DOHH2 (cell line): ENCODE measurements around the gene FGF1.

ENCODE experiments used
- H3F3A ChIP-seq: fragments of 200-600 bp; sonication (generic), shearing (Covaris generic); 2 replicates; pipeline ENCODE4 v1.6.0; 2016; ENCODE audit warnings: antibody characterized with exemption, mild to moderate bottlenecking; ENCODE audit not compliant: control insufficient read depth, insufficient read depth
- H3K27ac ChIP-seq: fragments of 200-600 bp; sonication (generic); 2 replicates; pipeline ENCODE4 v1.5.1; 2014; ENCODE audit warnings: low read depth, mild to moderate bottlenecking, low read length, moderate library complexity
- H3K27me3 ChIP-seq: fragments of 200-600 bp; sonication (generic); 2 replicates; pipeline ENCODE4 v1.6.1; 2014; ENCODE audit warnings: mild to moderate bottlenecking, low read length, mixed read lengths; ENCODE audit not compliant: control insufficient read depth
- H3K36me3 ChIP-seq: fragments of 200-600 bp; sonication (generic); 2 replicates; pipeline ENCODE4 v1.6.1; 2014; ENCODE audit warnings: mild to moderate bottlenecking, low read length, moderate library complexity, mixed read lengths; ENCODE audit not compliant: control insufficient read depth
- H3K4me1 ChIP-seq: fragments of 200-600 bp; sonication (generic); 2 replicates; pipeline ENCODE4 v1.6.1; 2014; ENCODE audit warnings: mild to moderate bottlenecking, low read length, mixed read lengths; ENCODE audit not compliant: control insufficient read depth
- H3K4me2 ChIP-seq: fragments of 200-600 bp; sonication (generic); 2 replicates; pipeline ENCODE4 v1.6.0; 2014; ENCODE audit warnings: mild to moderate bottlenecking, low read length, moderate library complexity
- H3K4me3 ChIP-seq: fragments of 200-600 bp; sonication (generic); 2 replicates; pipeline ENCODE4 v1.5.1; 2014; ENCODE audit warnings: mild to moderate bottlenecking, low read length, mixed read lengths
- H3K79me2 ChIP-seq: fragments of 200-600 bp; sonication (generic); 2 replicates; pipeline ENCODE4 v1.6.1; 2014; ENCODE audit warnings: mild to moderate bottlenecking, low read length, mixed read lengths; ENCODE audit not compliant: control insufficient read depth
- H3K9me2 ChIP-seq: fragments of 200-600 bp; sonication (generic); replicated peaks from 2 replicates; pipeline ENCODE4 v1.6.1; 2014; ENCODE audit warnings: mild to moderate bottlenecking, low read length, mixed read lengths; ENCODE audit not compliant: control insufficient read depth
- H3K9me3 ChIP-seq: fragments of 200-600 bp; sonication (generic); 2 replicates; pipeline ENCODE4 v1.6.1; 2014; ENCODE audit warnings: antibody characterized with exemption, low read length, mixed read lengths; ENCODE audit not compliant: control insufficient read depth, insufficient read depth
- H4K20me1 ChIP-seq: fragments of 200-600 bp; sonication (generic); 2 replicates; pipeline ENCODE4 v1.6.0; 2014; ENCODE audit warnings: low read depth, mild to moderate bottlenecking, antibody characterized with exemption, low read length, moderate library complexity; ENCODE audit not compliant: control insufficient read depth, insufficient read depth
- CTCF ChIP-seq: fragments of 200-600 bp; sonication (generic); IDR thresholded peaks from one replicate; pipeline ENCODE4 v1.5.1; 2014; ENCODE audit warnings: antibody characterized with exemption, mild to moderate bottlenecking, low read depth, low read length; ENCODE audit not compliant: poor library complexity, severe bottlenecking
- EZH2phosphoT487 ChIP-seq: fragments of 200-600 bp; sonication (generic); IDR thresholded peaks from 2 replicates; pipeline ENCODE4 v1.6.1; 2017; ENCODE audit warnings: borderline replicate concordance, mild to moderate bottlenecking, antibody characterized with exemption, low read length, moderate library complexity, mixed read lengths

FGF1 gene

DNA sequence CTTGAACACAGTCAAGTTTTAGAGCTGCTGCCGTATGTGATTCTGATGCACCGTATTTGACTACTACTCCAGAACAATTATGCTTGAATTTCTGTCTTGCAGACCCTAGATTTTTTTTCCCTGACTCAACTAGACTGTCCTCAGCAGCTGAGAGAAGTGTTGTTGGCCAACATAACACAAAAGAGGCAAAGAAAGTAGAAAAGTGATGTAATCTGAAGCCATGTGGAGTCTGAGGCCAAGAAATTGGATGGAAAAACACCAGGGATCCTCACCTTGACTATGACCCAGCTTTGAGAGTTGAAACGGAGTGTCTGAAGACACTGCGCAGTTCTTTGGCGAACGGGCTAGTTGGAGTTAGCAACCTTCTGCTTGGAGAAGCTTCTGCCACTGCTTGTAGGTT lies 36.3 kb upstream of the FGF1 start:
- Histone ChIP-seq H3F3A (no peaks in the 10 kb centered on the region), H3K4me2 (no peak overlapping the region), H3K9me3 (no peaks in the 10 kb centered on the region), H3K79me2 (no peaks in the 10 kb centered on the region), H3K4me3 (no peak overlapping the region), H3K4me1 (no peaks in the 10 kb centered on the region), H3K36me3 (no peaks in the 10 kb centered on the region), H4K20me1 (no peaks in the 10 kb centered on the region), H3K27me3 (peaks cover 4% of the 10 kb centered on the region), H3K9me2 (no peaks in the 10 kb centered on the region), H3K27ac (no peak overlapping the region)
- no peak for TF ChIP-seq CTCF
- TF ChIP-seq EZH2phosphoT487, result no peak

GRCh38 chr5:142720641-142721271 lies 34.9 kb upstream of the FGF1 start:
- no peak overlapping the region for H3K4me2 ChIP-seq
- H3K27ac ChIP-seq, result no peak overlapping the region
- no peaks in the 10 kb centered on the region for H3K9me3 ChIP-seq
- H3K36me3 ChIP-seq, result no peaks in the 10 kb centered on the region
- H3F3A ChIP-seq, result no peaks in the 10 kb centered on the region
- H3K79me2 ChIP-seq, result no peaks in the 10 kb centered on the region
- TF ChIP-seq CTCF, result no peak
- H3K27me3 ChIP-seq, result peaks cover 7% of the 10 kb centered on the region
- no peaks in the 10 kb centered on the region for H3K9me2 ChIP-seq
- no peaks in the 10 kb centered on the region for H4K20me1 ChIP-seq
- H3K4me3 ChIP-seq, result no peak overlapping the region
- no peaks in the 10 kb centered on the region for H3K4me1 ChIP-seq

GRCh38 chr5:142719836-142720370 lies 34.0 kb upstream of the FGF1 start:
- H4K20me1 ChIP-seq, result no peaks in the 10 kb centered on the region
- H3K36me3 ChIP-seq, result no peaks in the 10 kb centered on the region
- H3K27ac ChIP-seq, result no peak overlapping the region
- H3K79me2 ChIP-seq, result no peaks in the 10 kb centered on the region
- H3F3A ChIP-seq, result no peaks in the 10 kb centered on the region
- TF ChIP-seq CTCF, result no peak
- TF ChIP-seq EZH2phosphoT487, result no peak
- no peaks in the 10 kb centered on the region for H3K9me3 ChIP-seq
- no peak overlapping the region for H3K4me3 ChIP-seq
- peaks cover 12% of the 10 kb centered on the region for H3K27me3 ChIP-seq
- H3K9me2 ChIP-seq, result no peaks in the 10 kb centered on the region
- no peaks in the 10 kb centered on the region for H3K4me1 ChIP-seq
- no peak overlapping the region for H3K4me2 ChIP-seq
